GM19328 (cell line): ENCODE results near the gene BICDL1.

Source experiments
- ATAC-seq: cut with Tn5 transposase; IDR thresholded peaks from one replicate; pipeline ENCODE4 v1.9.1; 2021; ENCODE audit warnings: mild to moderate bottlenecking, moderate library complexity; ENCODE audit not compliant: unreplicated experiment

The BICDL1 gene

DNA sequence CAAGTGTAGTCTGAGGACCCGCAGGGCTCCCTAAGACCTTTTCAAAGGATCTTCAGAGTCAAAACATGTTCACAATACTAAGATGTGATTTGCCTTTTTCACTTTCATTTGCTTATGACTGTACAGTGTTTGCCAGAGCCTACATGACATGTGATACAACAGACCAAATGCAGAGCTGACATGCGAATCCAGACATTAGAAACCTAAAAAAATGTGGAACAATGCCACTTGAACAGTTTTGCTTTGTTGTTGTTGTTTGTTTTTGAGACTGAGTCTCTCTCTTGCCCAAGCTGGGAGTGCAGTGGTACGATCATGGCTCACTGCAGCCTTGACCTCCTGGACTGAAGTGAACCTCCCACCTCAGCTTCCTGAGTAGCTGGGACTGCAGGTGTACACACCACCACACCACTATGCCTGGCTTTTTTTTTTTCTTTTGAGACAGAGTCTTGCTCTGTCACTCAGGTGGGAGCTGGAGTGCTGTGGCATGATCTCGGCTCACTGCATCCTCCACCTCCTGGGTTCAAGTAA, 132.8 kb downstream of the BICDL1 start:
- ATAC-seq = no peak

DNA sequence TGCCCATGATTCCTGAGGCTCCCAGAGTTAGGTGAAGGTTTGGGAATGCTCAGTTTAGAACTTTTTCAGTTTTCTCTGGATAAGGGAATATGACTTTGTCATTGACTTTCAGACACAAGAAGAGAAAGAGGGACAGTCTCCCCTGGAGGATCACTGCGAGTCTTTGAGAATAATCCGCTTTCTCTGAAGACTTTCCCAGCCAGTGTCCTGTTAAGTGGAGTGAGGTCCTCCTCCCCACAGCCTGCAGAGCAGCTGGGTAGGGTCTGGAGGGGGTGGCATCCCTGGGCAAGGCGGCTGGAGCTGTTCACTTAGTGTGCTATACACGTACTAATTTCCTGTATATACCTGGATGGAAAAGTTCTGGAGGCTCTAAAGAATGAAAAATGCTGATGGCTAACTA, 136.0 kb downstream of the BICDL1 start:
- ATAC-seq = no peak

DNA sequence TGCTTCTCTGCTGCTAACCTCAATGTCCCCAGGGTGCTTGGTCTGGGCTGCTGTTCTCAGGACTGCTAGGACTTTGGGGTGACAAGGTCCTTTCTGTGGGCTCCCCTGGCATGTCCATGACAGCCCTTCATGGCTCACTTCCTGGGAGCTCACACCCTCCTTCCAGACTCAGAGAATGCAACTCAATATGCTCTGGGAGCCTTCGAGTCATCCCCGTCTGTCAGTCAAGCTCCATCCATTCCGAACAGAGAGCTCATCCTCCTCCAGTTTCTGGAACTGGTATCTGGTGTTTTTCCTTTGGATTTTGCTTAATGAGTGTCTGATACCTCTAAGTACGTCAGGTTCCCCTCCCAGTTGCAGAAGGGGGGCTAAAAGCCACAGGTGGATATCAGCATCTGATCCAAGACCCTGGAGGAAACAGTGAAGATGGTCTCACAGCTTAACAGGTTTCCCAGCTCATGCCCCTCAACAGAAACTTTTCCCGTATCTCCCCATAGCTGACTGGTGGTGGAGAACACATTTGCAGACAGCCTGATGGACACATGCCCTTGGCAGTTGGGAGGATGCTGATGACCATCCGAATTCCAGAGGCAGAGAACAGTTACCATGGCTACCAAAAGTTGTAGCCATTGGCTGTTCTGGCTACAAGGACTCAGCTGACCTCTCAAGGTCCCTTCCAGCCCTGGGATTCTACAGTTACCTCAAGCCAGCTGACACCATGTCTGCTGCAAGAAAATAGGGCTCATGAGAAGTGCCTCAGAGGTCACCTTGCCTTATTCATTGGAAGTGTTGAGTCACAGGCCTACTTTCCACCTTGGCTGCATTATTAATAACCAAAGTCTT, 137.0 kb downstream of the BICDL1 start:
- ATAC-seq = no peak

DNA sequence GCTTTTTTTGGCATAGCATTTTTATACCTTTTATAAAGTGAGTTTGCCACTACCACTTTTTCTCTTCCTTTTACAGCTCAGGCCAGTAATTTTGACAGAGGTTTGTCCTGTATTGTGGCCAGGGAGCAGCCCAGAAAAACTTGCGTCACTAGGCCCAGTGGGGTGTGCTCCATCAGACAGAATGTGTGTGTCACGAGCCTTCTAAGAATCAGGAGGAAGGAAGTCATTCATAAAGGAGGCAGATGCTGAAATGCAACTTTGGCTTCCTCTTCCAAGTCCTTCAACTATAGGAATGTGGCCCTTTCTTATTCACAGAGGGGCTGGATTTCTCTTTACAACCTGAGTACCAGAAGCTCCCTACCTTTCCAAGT, 137.6 kb downstream of the BICDL1 start:
- ATAC-seq = no peak

DNA sequence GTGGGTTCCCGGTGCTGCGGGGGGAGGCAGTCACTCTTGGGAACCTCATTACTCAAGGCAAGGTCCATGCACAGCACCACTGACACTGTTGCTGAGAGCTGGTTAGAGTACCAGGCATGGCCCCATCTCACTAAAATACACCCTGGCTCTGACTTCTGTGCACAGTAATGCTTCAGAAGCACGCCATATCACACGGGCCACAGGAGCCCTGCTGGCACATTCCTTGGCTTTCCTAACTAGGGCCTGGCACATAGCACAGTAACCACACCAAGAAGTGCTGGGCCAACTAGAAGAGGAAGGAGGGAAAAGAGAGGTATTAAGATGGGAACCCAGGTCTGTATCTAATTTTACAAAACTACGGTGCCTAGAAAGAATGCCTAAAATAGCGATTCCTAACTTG, 141.0 kb downstream of the BICDL1 start:
- no peak for ATAC-seq

DNA sequence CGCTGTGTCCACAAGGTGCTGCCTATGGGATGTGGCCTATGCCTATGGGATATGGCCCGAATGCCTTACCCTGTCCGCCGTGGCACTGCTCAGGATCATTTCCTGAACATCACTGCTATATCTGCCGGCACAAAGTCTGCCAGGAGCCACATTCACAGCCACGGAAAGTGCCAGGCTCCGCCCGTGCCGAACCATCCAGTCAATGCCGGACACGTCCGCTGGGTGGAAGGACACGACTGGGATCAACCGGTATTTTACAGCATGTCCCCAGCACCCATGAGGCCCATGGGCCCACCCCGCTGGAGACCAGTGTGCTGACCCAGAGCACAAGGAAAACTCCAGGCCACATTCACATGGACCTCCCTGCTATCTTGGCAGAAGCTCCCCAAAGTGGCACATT, 142.1 kb downstream of the BICDL1 start:
- no peak for ATAC-seq

DNA sequence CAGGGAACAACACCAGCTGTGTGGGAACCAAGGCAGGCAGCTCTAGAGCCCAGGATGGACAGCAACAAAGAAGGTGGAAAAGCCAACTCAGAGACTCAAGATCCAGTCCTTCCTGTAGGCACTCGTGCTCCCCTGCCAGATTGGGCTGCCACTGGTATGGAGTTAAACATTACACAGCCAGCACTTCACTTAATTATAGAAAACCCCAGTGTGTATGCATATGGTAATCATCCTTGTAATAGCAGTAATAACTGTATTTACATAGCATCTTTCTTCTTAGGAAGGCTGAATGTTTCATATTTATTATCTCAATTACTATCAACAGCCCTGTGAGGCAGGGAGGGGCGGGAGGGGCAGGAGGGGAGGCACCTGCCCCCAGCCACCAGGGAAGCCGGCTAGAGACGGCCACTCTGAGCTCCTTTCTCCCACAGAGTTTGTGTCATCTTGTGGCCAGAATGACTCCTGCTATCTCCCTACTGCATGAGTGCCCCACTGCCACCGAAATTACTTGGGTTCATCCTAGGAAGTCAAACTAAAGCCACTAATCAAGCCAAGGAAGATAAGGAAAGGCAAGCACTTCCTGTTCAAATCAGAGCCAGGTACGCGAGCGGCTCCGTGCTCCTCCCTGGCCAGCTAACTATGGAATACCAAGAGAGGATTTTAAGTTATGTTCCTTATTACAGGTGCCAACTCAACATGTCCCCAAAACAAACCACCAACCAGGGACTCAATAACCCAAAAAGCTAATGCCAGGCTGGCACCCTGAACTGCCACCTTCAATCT, 143.2 kb downstream of the BICDL1 start:
- ATAC-seq = no peak

DNA sequence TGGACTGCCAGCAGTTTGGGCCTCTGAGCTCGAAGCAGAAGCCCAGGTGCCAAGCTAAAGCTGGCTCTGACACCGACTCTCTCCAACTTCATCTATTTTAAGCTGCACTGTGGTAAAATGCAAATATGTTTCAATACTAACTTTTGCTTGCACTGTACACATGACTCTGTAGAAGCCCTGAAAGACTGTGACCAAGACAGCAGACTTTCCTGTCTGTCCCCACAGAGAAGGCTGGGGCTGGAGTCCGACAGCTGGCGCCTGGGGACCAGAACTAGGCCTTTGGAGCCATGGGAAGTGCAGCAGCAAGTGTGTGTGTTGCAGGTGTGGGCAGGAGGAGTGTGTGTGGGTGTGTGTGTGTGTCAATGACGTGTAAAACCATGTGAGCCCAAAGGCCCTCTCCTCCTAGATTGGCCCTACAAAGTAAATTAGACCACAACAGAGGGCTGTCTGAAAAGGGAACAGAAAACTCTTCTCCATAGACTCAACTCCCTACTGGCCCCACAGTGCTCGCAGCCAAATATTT, 143.9 kb downstream of the BICDL1 start:
- peak; percentile 85 for ATAC-seq

DNA sequence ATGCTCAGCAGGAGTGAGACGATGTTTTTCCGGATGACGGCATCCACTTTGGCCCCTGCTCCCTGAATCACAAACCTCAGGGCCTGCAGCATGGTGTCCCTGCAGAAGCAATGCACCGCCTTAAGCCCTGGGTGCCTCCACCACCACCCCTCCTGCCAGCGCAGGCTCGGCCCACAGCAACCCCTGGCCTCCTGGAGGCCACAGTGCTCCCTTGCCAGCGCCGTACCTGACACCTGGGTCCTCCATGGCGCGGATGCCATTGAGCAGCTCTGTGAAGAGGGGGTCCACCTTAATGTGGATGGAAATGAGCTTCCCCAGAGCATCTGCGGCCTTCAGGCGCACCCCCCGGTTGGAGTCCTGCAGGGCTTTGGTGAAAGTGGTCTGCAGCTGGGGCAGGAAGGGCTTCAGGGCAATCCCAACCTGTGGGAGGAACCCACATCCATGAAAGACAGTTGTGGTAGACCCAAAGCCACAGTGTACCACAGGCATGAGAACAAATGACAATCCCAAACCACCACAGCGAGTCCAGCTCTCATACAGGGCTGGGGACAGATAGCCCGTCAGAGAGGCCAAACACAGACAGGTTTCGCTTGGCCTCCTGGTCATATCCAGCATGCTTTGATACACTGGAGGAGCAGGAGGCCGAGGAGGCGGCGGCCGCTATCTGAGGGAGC, 145.4 kb downstream of the BICDL1 start:
- no peak for ATAC-seq

DNA sequence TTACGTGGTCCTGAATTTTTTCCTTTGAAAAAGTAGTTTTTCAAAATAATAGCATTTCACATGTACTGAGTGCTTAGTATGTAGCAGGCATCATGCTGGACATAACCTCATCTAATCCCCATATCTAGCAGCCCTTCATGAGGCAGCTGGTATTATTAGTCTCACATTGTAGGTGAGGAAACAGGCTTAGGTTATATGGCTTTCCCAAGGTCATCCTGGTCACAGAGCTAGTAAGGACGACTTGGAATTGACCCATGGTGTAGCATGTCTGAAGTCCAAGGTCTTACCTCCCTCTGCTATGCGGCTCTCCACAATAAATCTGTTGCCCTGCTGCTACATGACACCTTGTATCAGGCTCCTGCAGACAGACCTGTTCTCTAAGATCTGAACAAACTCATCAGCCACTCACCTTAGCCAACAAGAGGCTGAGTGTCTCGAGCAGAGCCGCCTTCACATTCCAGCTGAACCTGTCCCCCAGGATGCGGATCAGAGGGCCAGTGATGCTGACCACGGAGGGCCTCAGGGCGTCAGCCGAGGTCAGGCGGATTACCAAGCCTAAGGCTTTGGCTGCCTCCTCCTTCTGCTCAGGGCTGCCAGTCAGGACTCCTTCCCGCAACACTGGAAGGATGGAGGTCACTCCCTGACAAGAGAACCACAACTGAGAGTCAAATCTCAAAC, 147.2 kb downstream of the BICDL1 start:
- ATAC-seq = no peak

DNA sequence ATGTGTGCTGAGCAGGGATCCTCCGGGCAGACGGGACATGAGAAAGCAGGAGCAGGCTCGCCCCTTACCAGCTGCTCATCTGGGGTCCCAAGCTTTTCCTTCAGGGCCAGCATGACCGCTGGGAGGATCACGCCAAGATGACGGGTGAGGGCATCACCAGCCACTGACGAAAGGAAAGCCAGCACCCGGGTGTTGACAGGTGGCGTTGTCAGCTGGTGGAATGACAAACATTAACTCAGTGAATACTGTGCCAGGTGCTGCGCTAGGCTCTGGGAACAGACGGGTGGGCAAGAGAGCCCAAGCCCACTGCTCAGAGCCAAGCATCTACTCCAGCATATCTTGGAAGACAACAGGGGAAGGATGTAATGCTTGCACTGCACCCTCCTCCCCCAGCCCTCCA, 148.8 kb downstream of the BICDL1 start:
- ATAC-seq = no peak

DNA sequence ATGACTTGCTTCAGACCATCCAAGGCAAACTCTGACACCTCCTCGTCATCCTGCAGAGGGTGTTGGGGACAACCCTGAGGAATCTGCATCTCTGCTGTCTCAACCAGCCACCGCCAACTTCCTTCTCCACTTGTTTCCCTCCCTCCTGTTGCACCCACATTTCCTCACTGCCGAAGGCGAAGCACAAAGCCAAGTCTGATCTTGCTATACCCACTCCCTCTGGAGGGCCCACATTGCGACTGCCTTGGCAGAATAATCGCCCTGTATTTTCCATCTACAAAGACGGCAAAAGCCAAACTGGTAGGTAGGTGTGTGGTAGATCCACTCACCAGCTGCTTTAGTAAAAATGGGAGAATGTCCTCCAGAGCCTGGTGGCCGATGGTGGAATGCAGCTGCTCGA, 149.3 kb downstream of the BICDL1 start:
- no peak for ATAC-seq

DNA sequence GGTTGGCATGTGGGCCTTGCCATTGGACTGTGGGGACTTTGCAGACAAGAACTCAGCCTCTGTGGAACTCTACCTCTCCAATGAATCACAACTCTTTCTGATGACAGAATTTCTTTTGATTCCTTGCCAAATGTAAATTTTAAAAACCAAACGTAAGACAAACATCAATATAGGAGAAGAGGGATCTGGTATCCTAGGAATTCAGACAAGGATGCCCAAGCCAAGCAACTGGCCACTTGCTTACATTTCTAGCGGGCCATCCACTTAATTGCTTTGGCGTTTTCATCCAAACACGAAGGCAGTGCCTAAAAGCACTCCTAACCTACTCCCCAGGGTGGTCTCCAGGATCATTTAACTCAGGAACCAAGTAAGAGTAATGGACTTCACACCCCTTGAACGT, 150.9 kb downstream of the BICDL1 start:
- no peak for ATAC-seq

DNA sequence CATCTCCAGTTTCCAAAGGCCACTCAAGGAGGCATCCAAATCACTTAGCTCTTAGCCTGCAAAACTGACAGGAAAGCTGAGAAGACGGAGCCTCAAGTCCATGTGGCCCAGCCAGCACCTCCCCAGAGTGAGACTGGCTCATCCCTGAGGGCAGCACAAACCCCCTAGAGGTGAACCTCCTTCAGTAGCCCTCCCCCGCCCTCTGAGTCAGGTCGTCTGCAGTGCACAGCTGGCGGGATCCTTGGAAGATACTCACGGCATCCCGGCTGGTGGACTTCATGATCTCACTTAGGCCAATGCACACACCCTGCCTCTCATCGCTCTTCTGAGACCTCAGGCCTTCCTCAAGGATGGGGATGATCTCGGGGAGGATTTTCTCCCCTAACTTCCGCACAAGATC, 151.6 kb downstream of the BICDL1 start:
- ATAC-seq = no peak

DNA sequence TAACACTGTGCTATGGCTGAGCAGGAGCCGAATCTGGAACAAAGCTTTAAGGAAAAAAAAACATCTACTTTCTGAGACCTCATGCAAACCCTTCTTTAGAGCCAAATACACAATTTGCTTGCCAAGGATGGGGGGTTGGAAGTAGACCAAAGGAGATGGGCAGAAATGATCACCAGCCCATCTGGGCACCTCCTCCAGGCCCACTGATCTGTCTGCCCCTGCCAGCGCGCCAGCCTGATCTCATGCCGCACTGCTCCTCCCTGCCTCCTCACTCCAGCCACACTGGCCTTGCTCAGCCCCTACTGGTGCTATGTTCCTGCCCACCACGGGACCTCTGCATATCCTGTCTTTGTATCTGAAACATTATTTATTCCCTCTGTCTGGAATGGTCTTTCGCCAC, 152.3 kb downstream of the BICDL1 start:
- no peak for ATAC-seq

DNA sequence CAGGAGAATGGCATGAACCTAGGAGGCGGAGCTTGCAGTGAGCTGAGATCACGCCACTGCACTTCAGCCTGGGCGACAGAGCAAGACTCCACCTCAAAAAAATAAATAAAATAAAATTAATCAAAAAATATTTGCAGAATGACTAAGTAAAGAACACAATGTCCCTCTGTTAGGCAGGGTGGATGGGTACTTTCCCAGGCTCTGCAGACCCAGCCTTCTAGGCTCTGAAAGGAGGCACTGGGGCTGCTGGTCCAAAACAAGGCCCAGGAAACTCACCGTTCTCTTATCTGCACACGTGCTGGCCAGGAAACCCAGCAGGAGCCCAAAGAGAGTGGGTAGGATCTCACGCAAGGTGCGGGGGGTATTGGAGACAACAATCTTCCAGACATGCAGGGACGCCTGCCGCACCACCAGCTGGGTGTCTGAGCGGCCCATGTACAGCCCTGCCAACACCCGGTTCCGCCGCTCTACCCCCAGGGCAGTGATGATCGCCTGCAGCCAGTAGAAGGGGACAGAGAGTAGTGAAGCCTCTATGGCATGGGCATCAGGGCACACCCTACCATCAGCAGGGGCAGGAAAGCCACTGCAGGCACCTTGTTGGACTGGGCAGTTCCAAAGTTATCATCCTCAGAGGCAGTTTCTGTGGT, 153.3 kb downstream of the BICDL1 start:
- no peak for ATAC-seq
